ENCODE measurements around the gene TRIM6. TPM values are rescaled to one million over a fixed set of nuclear protein-coding genes. Genes with fewer than 3 reads are reported as not detected.
"Not testable (repeated sequence)": the region's sequence is repeated elsewhere in the genome, so short reads cannot be mapped to it uniquely, and the experiment has no call there.

TRIM6 gene
- total RNA-seq, 1 experiment from 2014 or later = 0.13 TPM

DNA sequence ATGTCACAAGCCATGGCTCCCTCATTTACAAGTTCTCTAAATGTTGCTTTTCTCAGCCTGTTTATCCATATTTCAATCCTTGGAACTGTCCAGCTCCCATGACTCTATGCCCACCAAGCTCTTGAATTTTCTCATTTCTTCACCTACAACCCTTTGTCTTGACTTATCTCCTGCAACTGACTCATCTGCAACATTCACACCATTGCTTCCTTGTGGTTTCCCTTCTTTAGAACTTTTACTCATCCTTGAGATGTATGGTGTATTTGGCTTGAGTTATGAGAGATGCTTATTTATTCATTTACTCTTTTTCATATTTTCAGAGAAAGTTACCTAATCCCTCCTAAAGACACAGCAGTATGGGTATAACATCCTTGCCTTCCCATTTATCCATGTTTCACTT, 47.1 kb downstream of the TRIM6 start:
- no peak for DNase-seq (ENCODE audit: low spot score)
- H3K4me1 ChIP-seq (ENCODE audit: insufficient read depth, low read length, poor library complexity, severe bottlenecking) = no peaks in the 10 kb centered on the region
- no peak overlapping the region for H3K4me3 ChIP-seq (ENCODE audit: low read depth, low read length, poor library complexity, severe bottlenecking)
- TF ChIP-seq EZH2 (IDR thresholded peaks at IDR 0.05; ENCODE audit: borderline replicate concordance, low read depth, low read length, poor library complexity, severe bottlenecking) (no peak), CTCF (conservative IDR thresholded peaks at IDR 0.05; ENCODE audit: low read depth, low read length) (no peak)
- CTCF ChIA-PET = no interaction called here
- H3K9me3 ChIP-seq (ENCODE audit: low read depth, low read length, poor library complexity, severe bottlenecking) = no peaks in the 10 kb centered on the region
- H3K36me3 ChIP-seq (ENCODE audit: insufficient read depth, low read length, poor library complexity, severe bottlenecking) = no peaks in the 10 kb centered on the region
- POLR2A ChIA-PET (ENCODE audit: low non-redundant PET) = no interaction called here
- intact Hi-C loops (cut with micrococcal nuclease; ENCODE audit: unreplicated experiment) = no loop called here
- no TSS peak for BruUV-seq (replicated peaks)
- H3K27me3 ChIP-seq (replicated peaks; ENCODE audit: insufficient read depth, low read depth, low read length, poor library complexity) = no peaks in the 10 kb centered on the region
- no peak overlapping the region for H3K27ac ChIP-seq (ENCODE audit: low read depth, low read length, poor library complexity, severe bottlenecking)

GRCh38 chr11:5646139-5646538, 49.7 kb downstream of the TRIM6 start:
- BruUV-seq (replicated peaks) = no TSS peak
- no peak overlapping the region for H3K4me3 ChIP-seq (ENCODE audit: low read depth, low read length, poor library complexity, severe bottlenecking)
- POLR2A ChIA-PET (ENCODE audit: low non-redundant PET) = no interaction called here
- intact Hi-C loops (cut with micrococcal nuclease; ENCODE audit: unreplicated experiment) = no loop called here
- DNase-seq (ENCODE audit: low spot score) = no peak
- H3K9me3 ChIP-seq (ENCODE audit: low read depth, low read length, poor library complexity, severe bottlenecking) = no peaks in the 10 kb centered on the region
- TF ChIP-seq EZH2 (IDR thresholded peaks at IDR 0.05; ENCODE audit: borderline replicate concordance, low read depth, low read length, poor library complexity, severe bottlenecking) (no peak), CTCF (conservative IDR thresholded peaks at IDR 0.05; ENCODE audit: low read depth, low read length) (no peak)
- CTCF ChIA-PET = no interaction called here
- no peaks in the 10 kb centered on the region for H3K36me3 ChIP-seq (ENCODE audit: insufficient read depth, low read length, poor library complexity, severe bottlenecking)
- no peak overlapping the region for H3K27ac ChIP-seq (ENCODE audit: low read depth, low read length, poor library complexity, severe bottlenecking)
- H3K27me3 ChIP-seq (replicated peaks; ENCODE audit: insufficient read depth, low read depth, low read length, poor library complexity) = no peaks in the 10 kb centered on the region
- no peaks in the 10 kb centered on the region for H3K4me1 ChIP-seq (ENCODE audit: insufficient read depth, low read length, poor library complexity, severe bottlenecking)

DNA sequence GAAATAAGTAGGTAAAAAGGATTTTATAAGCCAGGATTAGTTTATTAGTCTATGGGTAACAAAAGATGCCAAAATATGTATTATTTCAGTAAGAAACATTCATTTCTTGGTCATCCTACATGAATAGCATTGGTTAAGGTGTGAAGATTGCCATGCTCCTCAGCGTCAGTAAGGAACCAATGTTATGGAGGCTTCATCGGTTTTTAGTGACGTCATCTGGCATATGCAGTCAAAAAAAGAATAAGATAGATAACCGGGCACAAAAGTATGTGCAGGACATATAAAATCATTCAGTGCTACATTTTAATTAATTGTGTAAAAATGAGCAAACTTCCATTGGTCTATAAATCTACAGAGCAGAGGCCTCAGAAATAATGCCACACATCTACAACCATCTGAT, 59.0 kb downstream of the TRIM6 start:
- ChIA-PET CTCF (no interaction called here), POLR2A (ENCODE audit: low non-redundant PET) (no interaction called here)
- DNase-seq (ENCODE audit: low spot score) = no peak
- H3K27ac ChIP-seq (ENCODE audit: low read depth, low read length, poor library complexity, severe bottlenecking) = no peak overlapping the region
- no peaks in the 10 kb centered on the region for H3K36me3 ChIP-seq (ENCODE audit: insufficient read depth, low read length, poor library complexity, severe bottlenecking)
- BruUV-seq (replicated peaks) = no TSS peak
- intact Hi-C loops (cut with micrococcal nuclease; ENCODE audit: unreplicated experiment) = no loop called here
- TF ChIP-seq EZH2 (IDR thresholded peaks at IDR 0.05; ENCODE audit: borderline replicate concordance, low read depth, low read length, poor library complexity, severe bottlenecking) (no peak), CTCF (conservative IDR thresholded peaks at IDR 0.05; ENCODE audit: low read depth, low read length) (no peak)
- no peak overlapping the region for H3K4me3 ChIP-seq (ENCODE audit: low read depth, low read length, poor library complexity, severe bottlenecking)
- H3K9me3 ChIP-seq (ENCODE audit: low read depth, low read length, poor library complexity, severe bottlenecking) = no peaks in the 10 kb centered on the region
- H3K27me3 ChIP-seq (replicated peaks; ENCODE audit: insufficient read depth, low read depth, low read length, poor library complexity) = no peaks in the 10 kb centered on the region
- H3K4me1 ChIP-seq (ENCODE audit: insufficient read depth, low read length, poor library complexity, severe bottlenecking) = no peaks in the 10 kb centered on the region

DNA sequence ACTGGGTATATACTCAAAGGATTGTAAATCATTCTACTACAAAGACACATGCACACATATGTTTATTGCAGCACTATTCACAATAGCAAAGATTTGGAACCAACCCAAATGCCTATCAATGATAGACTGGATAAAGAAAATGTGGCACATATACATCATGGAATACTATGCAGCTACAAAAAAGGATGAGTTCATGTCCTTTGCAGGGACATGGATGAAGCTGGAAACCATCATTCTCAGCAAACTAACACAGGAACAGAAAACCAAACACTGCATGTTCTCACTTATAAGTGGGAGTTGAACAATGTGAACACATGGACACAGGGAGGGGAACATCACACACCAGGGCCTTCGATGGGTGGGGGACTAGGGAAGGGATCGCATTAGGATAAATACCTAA, 60.5 kb downstream of the TRIM6 start:
- H3K9me3 ChIP-seq (ENCODE audit: low read depth, low read length, poor library complexity, severe bottlenecking); H3K4me3 ChIP-seq (ENCODE audit: low read depth, low read length, poor library complexity, severe bottlenecking); H3K36me3 ChIP-seq (ENCODE audit: insufficient read depth, low read length, poor library complexity, severe bottlenecking); CTCF ChIA-PET; intact Hi-C loops (cut with micrococcal nuclease; ENCODE audit: unreplicated experiment); H3K27ac ChIP-seq (ENCODE audit: low read depth, low read length, poor library complexity, severe bottlenecking); H3K4me1 ChIP-seq (ENCODE audit: insufficient read depth, low read length, poor library complexity, severe bottlenecking); DNase-seq (ENCODE audit: low spot score); BruUV-seq (replicated peaks); POLR2A ChIA-PET (ENCODE audit: low non-redundant PET); H3K27me3 ChIP-seq (replicated peaks; ENCODE audit: insufficient read depth, low read depth, low read length, poor library complexity): not testable (repeated sequence)

Measured in A673 (cell line).